Lung (tissue), 12 donors: Measurements from ENCODE around the gene SLC6A8. TPM values are rescaled to one million over a fixed set of nuclear protein-coding genes. Genes with fewer than 3 reads are reported as not detected.

Experiments used
- ATAC-seq: fragments of 200-7000 bp; cut with Tn5 transposase; one replicate; pipeline ENCODE4 v1.9.1; 2020; ENCODE audit warnings: moderate number of reproducible peaks; ENCODE audit not compliant: insufficient read depth, low FRiP score
- DNase-seq, 3 donors: peaks; one replicate each; pipeline ENCODE4 v3.0.0-alpha.2; 2013 to 2017
- H3K27ac ChIP-seq, 2 donors: one replicate each; pipeline ENCODE4 v1.5.1; 2013; ENCODE audit warnings: mild to moderate bottlenecking in 2 of 2, moderate library complexity in 2 of 2, control low read depth in 1 of 2, inconsistent platforms in 1 of 2, low read depth in 1 of 2, low read length in 1 of 2
- H3K27me3 ChIP-seq, 3 donors: one replicate each; pipeline ENCODE4 v1.5.1; 2013; ENCODE audit warnings: low read length in 2 of 3; ENCODE audit not compliant: control insufficient read depth in 3 of 3, insufficient read depth in 3 of 3
- H3K36me3 ChIP-seq, 4 donors: one replicate each; pipeline ENCODE4 v1.5.1; 2013; ENCODE audit warnings: low read length in 4 of 4, mild to moderate bottlenecking in 1 of 4, moderate library complexity in 1 of 4; ENCODE audit not compliant: control insufficient read depth in 4 of 4, insufficient read depth in 4 of 4
- H3K4me1 ChIP-seq, 5 donors: one replicate each; pipeline ENCODE4 v1.5.1; 2013; ENCODE audit warnings: low read length in 5 of 5, mild to moderate bottlenecking in 2 of 5, moderate library complexity in 1 of 5; ENCODE audit not compliant: control insufficient read depth in 5 of 5, insufficient read depth in 5 of 5
- H3K4me3 ChIP-seq: one replicate; pipeline ENCODE4 v1.5.1; 2013; ENCODE audit warnings: mild to moderate bottlenecking, control low read depth, moderate library complexity
- H3K9ac ChIP-seq, 2 donors: one replicate each; pipeline ENCODE4 v1.5.1; 2013; ENCODE audit warnings: low read length in 2 of 2, control low read depth in 1 of 2; ENCODE audit not compliant: insufficient read depth in 1 of 2
- H3K9me3 ChIP-seq, 4 donors: one replicate each; pipeline ENCODE4 v1.5.1; 2013; ENCODE audit warnings: low read length in 3 of 4, mild to moderate bottlenecking in 1 of 4, moderate library complexity in 1 of 4; ENCODE audit not compliant: control insufficient read depth in 4 of 4, insufficient read depth in 3 of 4
- CTCF ChIP-seq: IDR thresholded peaks from 2 replicates; pipeline ENCODE4 v1.5.1; 2012; ENCODE audit warnings: mild to moderate bottlenecking; ENCODE audit errors: control extremely low read depth, extremely low read depth
- WGBS, 2 donors: extraction: QIAGEN DNeasy Blood & Tissue Kit; methylation state at CpG; one replicate each; pipeline ENCODE4 v1.1.7; 2013; 5-methylcytosine and 5-hydroxymethylcytosine counted together
- polyA plus RNA-seq, 2 donors: library from polyadenylated mRNA; stranded (reverse); fragments of 200-250 nt; gene quantifications; one replicate each; pipeline ENCODE4 v1.2.1, GENCODE V29; 2013
- total RNA-seq, 2 donors: library from RNA; depleted of rRNA in 1 of 2; stranded (reverse); fragments of >200 nt in 1 of 2; gene quantifications; one replicate each; pipeline ENCODE4 v1.2.1, GENCODE V29; 2014 to 2021
- donor health status: control.
- donor health status: control.
- donor health status: Bipolar disorder and iron deficiency.
- donor health status: healthy.
- donor health status: DM: yes; HTN: yes; CAD: no.

Gene SLC6A8
- total and polyA plus RNA-seq, 4 donors: 5.3 to 21.5 (median 9.9) TPM

- 85 to 97% methylated on average over 3 of the region's 3 CpGs for WGBS, 2 donors
- H3K4me3 ChIP-seq: no peak overlapping the region
- H3K4me1 ChIP-seq: no peaks in the 10 kb centered on the region
- no peak for ATAC-seq
- TF ChIP-seq CTCF: no peak
- no peak for DNase-seq
- no peak overlapping the region for H3K27ac ChIP-seq
- peaks cover 0 to 13% (median 3%) of the 10 kb centered on the region in 4 donors for H3K9me3 ChIP-seq
- no peak overlapping the region for H3K9ac ChIP-seq
- peaks cover 0 to 21% (median 15%) of the 10 kb centered on the region in 3 donors for H3K27me3 ChIP-seq
- H3K36me3 ChIP-seq: no peaks in the 10 kb centered on the region
These were observed 28.5 kb upstream of the SLC6A8 start for GRCh38 chrX:153659268-153659667.

DNA sequence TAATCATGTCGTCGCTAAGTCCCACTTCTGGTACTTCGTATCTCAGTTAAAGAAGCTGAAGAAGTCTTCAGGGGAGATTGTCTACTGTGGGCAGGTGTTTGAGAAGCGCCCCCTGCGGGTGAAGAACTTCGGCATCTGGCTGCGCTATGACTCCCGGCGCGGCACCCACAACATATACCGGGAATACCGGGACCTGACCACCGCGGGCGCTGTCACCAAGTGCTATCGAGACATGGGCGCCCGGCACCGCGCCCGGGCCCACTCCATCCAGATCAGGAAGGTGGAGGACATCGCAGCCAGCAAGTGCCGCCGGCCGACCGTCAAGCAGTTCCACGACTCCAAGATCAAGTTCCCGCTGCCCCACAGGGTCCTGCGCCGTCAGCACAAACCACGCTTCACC, 25.5 kb upstream of the SLC6A8 start:
- H3K9ac ChIP-seq: no peak overlapping the region
- H3K27ac ChIP-seq: no peak overlapping the region
- DNase-seq (no peak), ATAC-seq (no peak)
- peaks cover 3 to 22% (median 19%) of the 10 kb centered on the region in 3 donors for H3K27me3 ChIP-seq
- no peaks in the 10 kb centered on the region for H3K36me3 ChIP-seq
- WGBS, 2 donors: 2 to 23% methylated on average over 24 to 31 of the region's 31 CpGs
- H3K9me3 ChIP-seq: peaks cover 0 to 11% (median 1%) of the 10 kb centered on the region in 4 donors
- no peak overlapping the region for H3K4me3 ChIP-seq
- no peak for TF ChIP-seq CTCF
- no peaks in the 10 kb centered on the region for H3K4me1 ChIP-seq

- Histone ChIP-seq H3K9me3 (peaks cover 0 to 14% (median 0%) of the 10 kb centered on the region in 4 donors), H3K9ac (no peak overlapping the region), H3K27me3 (peaks cover 14 to 19% (median 16%) of the 10 kb centered on the region in 3 donors), H3K36me3 (no peaks in the 10 kb centered on the region), H3K27ac (no peak overlapping the region), H3K4me1 (no peaks in the 10 kb centered on the region), H3K4me3 (no peak overlapping the region)
- 80 to 86% methylated on average over 9 of the region's 9 CpGs for WGBS, 2 donors
- DNase-seq (no peak), ATAC-seq (no peak)
- no peak for TF ChIP-seq CTCF
These were observed 21.9 kb upstream of the SLC6A8 start for GRCh38 chrX:153665726-153666306.
